22Rv1 (cell line): Measurements from ENCODE around the gene ADCY1.

Experiments used
- H3K27ac ChIP-seq: fragments of 450-650 bp; 2 replicates; pipeline ENCODE4 v1.5.1; 2017
- CTCF ChIP-seq: fragments of 450-650 bp; IDR thresholded peaks from 2 replicates; pipeline ENCODE4 v1.5.1; 2017; ENCODE audit warnings: mild to moderate bottlenecking
- ZFX ChIP-seq: fragments of 450-650 bp; IDR thresholded peaks from 2 replicates; pipeline ENCODE4 v1.6.1; 2017; ENCODE audit warnings: antibody characterized with exemption, borderline replicate concordance

The ADCY1 gene

GRCh38 chr7:45709168-45710042 is 135.2 kb downstream of the ADCY1 start:
- H3K27ac ChIP-seq = no peak overlapping the region
- TF ChIP-seq ZFX (no peak), CTCF (no peak)

- TF ChIP-seq CTCF = no peak
- TF ChIP-seq ZFX = no peak
Measured at GRCh38 chr7:45710271-45711160, 136.3 kb downstream of the ADCY1 start.

GRCh38 chr7:45711161-45711490 is 137.0 kb downstream of the ADCY1 start:
- TF ChIP-seq ZFX = no peak
- TF ChIP-seq CTCF = no peak
- H3K27ac ChIP-seq = no peak overlapping the region

More at GRCh38 chr7:45710271-45711160, 136.3 kb downstream of the ADCY1 start:
- H3K27ac ChIP-seq = no peak overlapping the region

- TF ChIP-seq ZFX = no peak
- TF ChIP-seq CTCF = no peak
- H3K27ac ChIP-seq = no peak overlapping the region
Measured at GRCh38 chr7:45712057-45712689, 138.0 kb downstream of the ADCY1 start.

GRCh38 chr7:45712872-45713668 is 138.9 kb downstream of the ADCY1 start:
- TF ChIP-seq ZFX = no peak
- TF ChIP-seq CTCF = no peak

GRCh38 chr7:45713669-45714520 is 139.7 kb downstream of the ADCY1 start:
- no peak overlapping the region for H3K27ac ChIP-seq
- TF ChIP-seq ZFX = no peak
- no peak for TF ChIP-seq CTCF

More at GRCh38 chr7:45712872-45713668, 138.9 kb downstream of the ADCY1 start:
- no peak overlapping the region for H3K27ac ChIP-seq
